Measurements from ENCODE around the gene SLC1A3.
A peak's percentile ranks its signal among the peaks of the same experiment; 100 is the strongest.

Gene SLC1A3

GRCh38 chr5:36689225-36689624 is 82.8 kb downstream of the SLC1A3 start:
- DNase-seq: no peak

- peak; percentile 80 for DNase-seq
Measured at GRCh38 chr5:36690041-36690961, 83.9 kb downstream of the SLC1A3 start.

GRCh38 chr5:36691226-36691625 is 84.8 kb downstream of the SLC1A3 start:
- no peak for DNase-seq

- no peak for DNase-seq
Measured at GRCh38 chr5:36691696-36692371, 85.4 kb downstream of the SLC1A3 start.

GRCh38 chr5:36692791-36693763 is 86.7 kb downstream of the SLC1A3 start:
- no peak for DNase-seq

- DNase-seq: no peak
Measured at GRCh38 chr5:36694351-36694750, 87.9 kb downstream of the SLC1A3 start.

- DNase-seq: peak; percentile 42
Measured at GRCh38 chr5:36696059-36696673, 89.8 kb downstream of the SLC1A3 start.

- no peak for DNase-seq
Measured at GRCh38 chr5:36698031-36698430, 91.6 kb downstream of the SLC1A3 start.

GRCh38 chr5:36701085-36701698 is 94.8 kb downstream of the SLC1A3 start:
- DNase-seq: no peak

- no peak for DNase-seq
Measured at GRCh38 chr5:36703245-36703860, 96.9 kb downstream of the SLC1A3 start.

- DNase-seq: no peak
Measured at GRCh38 chr5:36704131-36704530, 97.7 kb downstream of the SLC1A3 start.

- DNase-seq: no peak
Measured at GRCh38 chr5:36705055-36705454, 98.6 kb downstream of the SLC1A3 start.

GRCh38 chr5:36706662-36707061 is 100.3 kb downstream of the SLC1A3 start:
- DNase-seq: no peak

GRCh38 chr5:36708996-36709395 is 102.6 kb downstream of the SLC1A3 start:
- no peak for DNase-seq

GRCh38 chr5:36710039-36710438 is 103.6 kb downstream of the SLC1A3 start:
- no peak for DNase-seq

- no peak for DNase-seq
Measured at GRCh38 chr5:36712706-36713105, 106.3 kb downstream of the SLC1A3 start.

GRCh38 chr5:36713541-36713940 is 107.1 kb downstream of the SLC1A3 start:
- DNase-seq: no peak

GRCh38 chr5:36717131-36717695 is 110.8 kb downstream of the SLC1A3 start:
- no peak for DNase-seq

- DNase-seq: no peak
Measured at GRCh38 chr5:36719282-36719681, 112.9 kb downstream of the SLC1A3 start.

GRCh38 chr5:36720688-36721087 is 114.3 kb downstream of the SLC1A3 start:
- no peak for DNase-seq

- no peak for DNase-seq
Measured at GRCh38 chr5:36721664-36722235, 115.3 kb downstream of the SLC1A3 start.

Data from NCI-H1105 treated with DMSO at 0.1 percent for 48 hours (cell line).